OCI-LY3 (cell line): Measurements from ENCODE around the gene IL17REL.

Experiments used
- CTCF ChIP-seq: fragments of 200-600, 300-600 bp; sonication (generic); IDR thresholded peaks from 2 replicates; pipeline ENCODE4 v1.5.1; 2014; ENCODE audit warnings: antibody characterized with exemption, low read length, low read depth
- EZH2phosphoT487 ChIP-seq: fragments of 200-600 bp; shearing (Covaris generic); IDR thresholded peaks from 2 replicates; pipeline ENCODE4 v1.6.1; 2018; ENCODE audit warnings: antibody characterized with exemption, mixed run types, low read depth

DNA sequence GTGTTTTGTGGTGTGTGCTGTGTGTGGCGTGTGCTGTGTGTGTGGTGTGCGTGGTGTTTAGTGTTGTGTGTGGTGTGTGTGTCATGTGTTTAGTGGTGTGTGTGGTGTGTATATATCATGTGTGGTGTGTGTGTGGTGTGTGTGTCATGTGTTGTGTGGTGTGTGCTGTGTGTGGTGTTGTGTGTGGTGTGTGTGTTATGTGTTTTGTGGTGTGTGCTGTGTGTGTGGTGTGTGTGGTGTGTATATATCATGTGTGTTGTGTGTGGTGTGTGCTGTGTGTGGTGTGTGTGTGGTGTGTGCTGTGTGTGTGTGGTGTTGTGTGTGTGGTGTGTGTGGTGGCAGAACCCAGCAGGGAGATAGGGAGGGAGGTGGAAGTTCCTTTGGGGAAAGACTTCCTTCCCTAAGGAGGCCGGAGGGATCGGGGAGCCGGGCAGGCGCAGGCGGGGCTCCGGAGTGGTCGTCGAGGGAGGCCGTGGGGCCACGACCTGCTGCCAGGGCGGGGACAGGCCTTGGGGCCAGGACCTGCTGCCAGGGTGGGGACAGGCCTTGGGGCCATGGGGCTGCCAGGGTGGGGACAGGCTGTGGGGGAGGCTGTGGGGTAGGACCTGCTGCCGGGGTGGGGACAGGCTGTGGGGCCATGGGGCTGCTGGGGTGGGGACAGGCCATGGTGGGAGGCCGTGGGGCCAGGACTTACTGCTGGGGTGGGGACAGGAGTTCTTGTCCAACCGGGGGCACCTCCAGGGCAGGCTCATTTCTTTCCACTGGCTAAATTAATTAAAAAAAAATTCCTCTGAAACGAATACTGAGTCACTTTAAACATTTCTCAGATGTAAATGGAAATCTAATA lies 36.8 kb downstream of the IL17REL start:
- TF ChIP-seq CTCF (no peak), EZH2phosphoT487 (no peak)
